AG10803 (cell line): ENCODE data around the gene SIGLEC6.

Source experiments
- DNase-seq: peaks from one replicate; pipeline ENCODE4 v3.0.0; 2010; ENCODE audit warnings: low read depth
- H3K4me3 ChIP-seq: 2 replicates; pipeline ENCODE4 v1.5.1; 2011; ENCODE audit warnings: mild to moderate bottlenecking, low read length, control low read depth
- CTCF ChIP-seq: conservative IDR thresholded peaks from 2 replicates; pipeline ENCODE4 v1.5.1; 2011; ENCODE audit warnings: mild to moderate bottlenecking, low read length, control low read depth, inconsistent platforms

Gene SIGLEC6

GRCh38 chr19:51509823-51510660, 21.4 kb downstream of the SIGLEC6 start:
- DNase-seq = no peak
- no peak for TF ChIP-seq CTCF
- H3K4me3 ChIP-seq = no peak overlapping the region

GRCh38 chr19:51508059-51508733, 23.3 kb downstream of the SIGLEC6 start:
- no peak for TF ChIP-seq CTCF
- H3K4me3 ChIP-seq = no peak overlapping the region
- no peak for DNase-seq

- DNase-seq = no peak
- H3K4me3 ChIP-seq = no peak overlapping the region
- no peak for TF ChIP-seq CTCF
These were observed 23.8 kb downstream of the SIGLEC6 start for GRCh38 chr19:51507640-51508058.

- DNase-seq = no peak
- no peak overlapping the region for H3K4me3 ChIP-seq
- TF ChIP-seq CTCF = no peak
These were observed 24.3 kb downstream of the SIGLEC6 start for GRCh38 chr19:51507192-51507591.

GRCh38 chr19:51505904-51506303, 25.6 kb downstream of the SIGLEC6 start:
- DNase-seq = no peak
- TF ChIP-seq CTCF = no peak
- H3K4me3 ChIP-seq = no peak overlapping the region

GRCh38 chr19:51503896-51504295, 27.6 kb downstream of the SIGLEC6 start:
- no peak for TF ChIP-seq CTCF

GRCh38 chr19:51503286-51503817, 28.1 kb downstream of the SIGLEC6 start:
- no peak overlapping the region for H3K4me3 ChIP-seq
- TF ChIP-seq CTCF = no peak
- no peak for DNase-seq

More at GRCh38 chr19:51503896-51504295, 27.6 kb downstream of the SIGLEC6 start:
- DNase-seq = no peak
- H3K4me3 ChIP-seq = no peak overlapping the region
